ENCODE data around the gene AQP12B.
"Not testable (repeated sequence)": the region's sequence is repeated elsewhere in the genome, so short reads cannot be mapped to it uniquely, and the experiment has no call there.

The AQP12B gene

DNA sequence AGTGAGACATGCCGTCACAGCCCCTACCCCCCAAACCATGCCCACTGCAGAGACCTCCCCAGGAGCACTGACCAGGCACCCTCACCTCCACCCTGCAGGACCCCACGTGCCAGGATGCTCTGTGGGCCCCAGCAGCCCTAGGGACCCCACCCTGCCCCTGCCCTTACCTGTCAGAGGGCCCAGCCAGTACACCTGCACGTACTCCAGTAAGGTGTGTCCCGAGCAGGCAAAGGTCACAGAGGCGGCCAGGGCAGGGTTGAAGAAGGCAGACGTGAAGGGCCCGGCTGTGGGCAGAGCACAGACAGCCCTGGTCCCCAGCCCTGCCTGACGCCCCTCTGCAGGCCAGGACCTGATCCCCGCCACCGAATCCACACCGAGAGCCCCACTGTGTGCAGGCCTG is 2.5 kb downstream of the AQP12B start:
- DNase-seq = not testable (repeated sequence)

DNA sequence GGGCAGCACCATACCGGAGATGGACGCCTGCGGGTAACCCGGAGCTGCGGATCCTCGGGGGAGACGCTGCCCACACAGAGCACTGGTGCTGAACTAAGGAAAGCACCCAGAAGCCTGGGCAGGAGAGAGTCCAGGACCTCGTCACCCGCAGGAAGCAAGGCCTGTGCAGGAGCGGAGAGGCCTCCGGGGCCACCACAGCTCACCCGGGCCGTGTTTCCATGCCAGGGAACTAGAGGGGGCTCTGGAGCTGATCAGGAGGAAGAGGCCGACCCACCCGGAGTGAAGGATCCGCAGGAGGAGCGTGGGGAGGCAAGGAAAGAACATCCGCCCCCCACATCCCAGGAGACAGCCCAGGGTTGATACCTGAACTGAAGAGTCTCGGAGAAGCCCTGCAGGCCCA is 3.8 kb downstream of the AQP12B start:
- not testable (repeated sequence) for DNase-seq

DNA sequence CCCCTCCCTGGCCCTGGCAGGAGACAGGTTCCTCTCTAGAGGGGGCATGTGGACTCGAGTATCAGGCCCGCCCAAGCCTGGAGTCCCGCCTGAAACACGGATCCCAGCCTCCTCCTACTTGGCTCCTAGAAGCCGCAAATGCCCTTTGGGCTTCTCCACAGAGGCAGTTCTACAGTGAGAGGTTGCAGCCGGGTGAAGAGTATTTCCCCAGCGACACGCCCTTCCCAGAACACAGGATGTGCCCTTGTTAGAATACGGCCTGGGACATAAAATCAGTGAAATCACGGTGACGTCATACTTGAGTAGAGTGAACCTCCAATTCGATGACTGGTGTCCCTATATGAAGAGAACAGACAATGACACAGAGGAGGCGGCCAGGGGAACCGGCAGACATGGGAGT is 4.6 kb downstream of the AQP12B start:
- DNase-seq = not testable (repeated sequence)

DNA sequence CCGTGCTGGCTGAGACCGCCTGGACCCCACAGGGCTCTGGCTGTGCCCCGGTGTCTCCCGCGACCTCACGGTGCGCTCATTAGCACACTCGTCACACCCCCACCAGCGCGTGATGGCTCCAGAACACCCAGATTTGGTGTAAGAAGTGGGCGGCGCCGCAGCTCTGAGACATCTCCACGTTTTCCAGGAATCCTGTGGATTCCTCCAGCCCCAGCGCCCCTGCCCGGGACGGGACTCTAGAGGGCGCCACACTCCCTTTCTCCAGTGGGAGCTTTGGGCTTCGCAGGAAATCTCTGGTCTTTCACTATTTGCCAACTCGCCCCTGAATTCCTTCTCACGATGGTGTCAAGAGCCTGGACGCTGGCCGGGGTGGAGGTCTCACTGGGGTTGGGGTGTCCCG is 7.3 kb downstream of the AQP12B start:
- DNase-seq = not testable (repeated sequence)

DNA sequence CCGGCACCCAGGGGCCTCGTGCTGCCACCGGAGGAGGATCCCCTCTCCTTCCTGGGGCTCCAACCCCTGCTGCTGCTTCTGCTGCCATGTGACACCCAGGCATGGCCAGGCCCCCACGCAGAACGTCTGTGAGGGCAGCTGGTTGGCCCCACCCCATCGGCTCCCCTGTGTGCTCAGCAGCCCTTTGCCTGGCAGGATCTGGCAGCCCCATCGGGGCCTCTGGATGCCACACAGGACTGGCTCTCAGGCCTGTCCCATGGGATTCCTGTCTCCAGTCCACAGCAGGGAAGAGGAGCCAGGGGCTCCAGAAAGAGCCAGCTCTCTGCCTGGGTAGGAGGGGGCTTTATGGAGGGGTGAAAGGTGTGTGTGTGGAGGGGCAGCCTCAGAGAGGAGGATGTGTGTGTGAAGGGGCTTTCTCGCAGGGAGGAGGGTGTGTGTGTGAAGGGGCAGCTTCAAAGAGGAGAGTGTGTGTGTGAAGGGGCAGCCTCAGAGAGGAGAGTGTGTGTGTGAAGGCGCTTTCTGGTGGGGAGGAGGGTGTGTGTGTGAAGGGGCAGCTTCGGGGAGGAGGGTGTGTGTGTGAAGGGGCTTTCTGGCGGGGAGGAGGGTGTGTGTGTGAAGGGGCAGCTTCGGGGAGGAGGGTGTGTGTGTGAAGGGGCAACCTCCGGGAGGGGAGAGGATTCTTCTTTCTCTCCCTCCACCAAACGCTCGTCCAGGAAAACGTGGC is 8.1 kb downstream of the AQP12B start:
- not testable (repeated sequence) for DNase-seq

DNA sequence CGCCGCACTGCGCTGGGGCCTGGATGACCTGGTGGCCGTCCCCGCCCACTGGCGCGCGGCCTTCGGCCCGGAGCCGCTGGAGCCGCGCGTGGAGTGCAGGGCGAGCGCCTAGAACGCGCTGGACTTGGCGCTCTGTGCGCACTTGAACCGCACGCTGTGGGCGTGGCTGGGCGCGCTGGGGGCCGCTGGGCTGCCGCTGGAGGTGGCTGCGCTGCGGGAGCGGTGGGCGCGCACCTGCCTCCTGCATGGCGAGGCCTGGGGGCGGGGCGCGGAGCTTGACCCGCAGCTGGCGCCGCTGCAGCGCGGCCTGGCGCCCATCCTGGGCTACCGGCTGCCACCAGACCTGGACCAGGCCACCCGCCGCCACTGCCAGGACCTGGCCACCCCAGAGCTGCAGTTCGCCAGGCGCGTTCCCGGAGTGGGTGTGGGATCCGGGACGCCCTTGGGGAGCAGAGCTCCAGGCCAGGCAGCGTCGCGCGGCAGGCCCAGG is 9.9 kb downstream of the AQP12B start:
- DNase-seq = no peak

DNA sequence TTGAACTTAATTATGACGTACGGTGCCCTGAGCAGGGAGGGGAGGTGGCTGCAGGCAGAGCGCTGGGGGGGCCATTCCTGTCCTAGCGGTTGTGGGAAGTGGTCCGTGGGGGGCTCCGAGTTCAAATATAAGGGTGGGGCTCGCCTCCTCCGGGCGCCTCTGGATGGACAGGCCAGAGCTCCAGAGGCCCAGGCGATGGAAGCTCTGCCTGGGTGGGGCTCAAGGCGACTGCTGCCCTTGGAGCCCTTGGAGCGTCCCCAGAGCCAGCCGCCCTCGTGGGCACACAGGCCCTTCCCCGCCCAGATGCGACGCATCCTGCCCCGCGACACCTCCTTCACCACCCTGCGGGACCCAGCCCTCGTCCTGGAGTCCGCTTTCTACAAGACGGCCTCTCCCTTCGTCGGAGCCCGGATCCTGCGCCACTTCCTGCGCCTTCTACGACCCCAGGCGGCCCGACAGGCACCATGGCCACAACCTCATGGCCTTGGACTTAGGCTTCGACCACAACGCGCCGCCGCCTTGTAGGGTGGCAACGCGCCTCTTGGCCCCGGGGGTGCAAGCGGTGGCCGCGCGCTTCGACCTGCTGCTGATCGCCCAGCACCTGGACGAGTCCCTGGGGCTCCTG is 10.5 kb downstream of the AQP12B start:
- no peak for DNase-seq

DNA sequence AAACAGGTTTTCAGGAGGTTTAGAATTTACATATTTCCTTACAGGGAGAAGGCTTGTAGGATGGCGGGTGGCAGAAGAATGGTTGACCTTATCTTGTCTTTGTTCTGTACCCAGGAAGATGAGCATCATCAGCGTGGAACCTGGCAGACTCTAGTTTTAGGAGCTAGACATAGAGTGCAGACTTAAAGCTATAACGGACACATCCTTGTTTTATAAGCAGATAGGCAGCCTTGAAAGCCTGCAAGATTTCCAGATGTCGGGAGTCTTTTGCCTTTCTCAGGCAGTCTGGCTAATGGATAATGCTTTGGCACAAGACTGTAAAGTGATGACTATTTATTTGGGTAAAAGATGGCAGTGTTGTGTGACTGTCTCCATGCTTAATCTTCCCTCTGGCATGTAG is 11.7 kb downstream of the AQP12B start:
- no peak for DNase-seq

DNA sequence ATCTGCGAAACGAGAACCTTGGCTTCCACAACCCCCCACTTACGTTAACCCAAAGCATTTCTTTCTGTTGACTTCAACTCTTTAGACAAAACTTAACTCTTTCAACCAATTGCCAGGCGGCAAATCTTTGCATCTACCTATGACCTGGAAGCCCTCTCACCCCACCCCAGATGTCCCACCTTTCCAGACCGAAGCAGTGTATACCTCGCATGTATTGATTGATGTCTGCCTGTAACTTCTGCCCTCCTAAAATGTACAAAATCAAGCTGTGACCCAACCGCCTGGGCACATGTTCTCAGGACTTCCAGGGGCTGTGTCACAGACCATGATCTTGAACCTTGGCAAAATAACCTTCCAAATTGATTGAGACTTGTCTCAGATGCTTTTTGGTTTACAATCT is 12.3 kb downstream of the AQP12B start:
- DNase-seq = no peak

DNA sequence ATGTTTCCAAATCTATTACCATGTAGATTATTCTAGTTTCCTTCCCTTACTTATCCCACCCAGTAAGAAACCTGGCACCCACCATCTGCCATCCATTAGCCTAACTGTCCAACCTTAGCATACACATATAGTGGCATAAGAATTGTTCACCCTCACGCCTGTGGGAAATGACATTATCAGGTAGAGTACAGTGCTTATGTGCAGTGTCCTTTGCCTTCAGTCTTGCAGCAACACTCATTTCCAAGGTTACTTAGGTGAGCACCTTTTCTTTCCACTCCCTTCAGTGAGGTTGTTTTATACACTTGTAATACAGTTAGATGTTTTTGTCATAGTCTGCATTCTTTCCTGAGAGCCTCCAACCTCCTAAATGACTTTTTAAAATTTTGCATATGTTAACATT is 18.1 kb downstream of the AQP12B start:
- no peak for DNase-seq

DNA sequence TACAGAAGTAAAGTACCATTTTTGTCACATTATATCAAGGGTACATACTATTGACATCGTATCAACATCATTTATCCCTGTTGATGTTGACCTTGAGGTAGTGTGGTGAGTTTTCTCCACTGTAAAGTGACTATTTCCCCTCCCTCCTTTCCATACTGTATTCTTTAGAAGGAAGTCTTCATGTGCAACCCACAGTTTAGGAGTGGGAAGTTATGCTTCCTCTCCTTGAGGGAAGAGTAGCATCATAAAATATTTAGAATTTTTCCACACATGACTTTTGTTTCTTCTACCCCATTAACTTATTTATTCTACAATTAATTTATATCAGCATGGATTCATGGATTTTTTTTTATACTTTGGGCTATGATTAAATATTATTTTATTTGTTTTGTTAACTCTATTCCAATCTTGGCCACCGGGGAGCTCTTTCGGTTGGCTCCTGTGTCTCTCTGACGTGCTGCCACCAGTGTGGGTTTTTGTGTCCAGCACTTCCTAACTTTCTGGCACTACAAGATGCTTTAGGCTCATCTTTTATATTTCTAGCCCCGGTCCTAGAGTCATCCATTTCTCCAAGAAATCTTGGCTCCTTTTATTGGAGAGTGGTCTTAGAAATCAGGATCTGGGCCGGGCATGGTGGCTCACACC is 19.0 kb downstream of the AQP12B start:
- no peak for DNase-seq

DNA sequence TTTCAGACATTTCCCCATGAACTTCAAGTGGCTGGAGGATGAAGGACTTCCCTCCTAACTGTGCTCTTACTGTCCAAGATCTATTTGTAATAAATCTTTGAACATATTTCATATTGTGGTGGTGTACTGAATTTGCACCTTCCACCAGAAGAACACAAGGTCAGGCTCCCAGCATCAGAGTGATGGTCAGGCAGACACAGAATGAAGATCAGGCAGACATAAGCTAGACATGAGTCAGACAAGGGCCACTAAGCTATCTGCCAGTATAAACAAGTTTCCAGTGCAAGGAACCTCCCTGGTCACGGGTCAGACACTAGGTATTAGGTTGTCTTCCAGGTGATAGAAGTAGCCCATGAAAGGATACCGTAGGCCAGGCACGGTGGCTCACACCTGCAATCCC is 20.0 kb downstream of the AQP12B start:
- DNase-seq = no peak

DNA sequence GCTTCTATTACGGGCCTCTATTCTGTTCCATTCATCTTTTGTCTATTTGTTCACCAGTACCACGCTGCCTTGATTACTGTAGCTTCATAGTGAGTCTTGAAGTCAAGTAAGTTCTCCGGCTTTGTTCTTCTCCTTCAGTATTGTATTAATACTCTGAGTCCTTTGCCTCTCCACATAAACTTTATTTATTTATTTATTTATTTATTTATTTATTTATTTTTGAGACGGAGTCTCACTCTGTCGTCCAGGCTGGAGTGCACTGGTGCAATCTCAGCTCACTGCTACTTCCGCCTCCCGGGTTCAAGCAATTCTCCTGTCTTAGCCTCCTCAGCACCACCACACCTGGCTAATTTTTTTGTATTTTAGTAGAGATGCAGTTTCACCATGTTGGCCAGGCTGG is 22.8 kb downstream of the AQP12B start:
- not testable (repeated sequence) for DNase-seq

DNA sequence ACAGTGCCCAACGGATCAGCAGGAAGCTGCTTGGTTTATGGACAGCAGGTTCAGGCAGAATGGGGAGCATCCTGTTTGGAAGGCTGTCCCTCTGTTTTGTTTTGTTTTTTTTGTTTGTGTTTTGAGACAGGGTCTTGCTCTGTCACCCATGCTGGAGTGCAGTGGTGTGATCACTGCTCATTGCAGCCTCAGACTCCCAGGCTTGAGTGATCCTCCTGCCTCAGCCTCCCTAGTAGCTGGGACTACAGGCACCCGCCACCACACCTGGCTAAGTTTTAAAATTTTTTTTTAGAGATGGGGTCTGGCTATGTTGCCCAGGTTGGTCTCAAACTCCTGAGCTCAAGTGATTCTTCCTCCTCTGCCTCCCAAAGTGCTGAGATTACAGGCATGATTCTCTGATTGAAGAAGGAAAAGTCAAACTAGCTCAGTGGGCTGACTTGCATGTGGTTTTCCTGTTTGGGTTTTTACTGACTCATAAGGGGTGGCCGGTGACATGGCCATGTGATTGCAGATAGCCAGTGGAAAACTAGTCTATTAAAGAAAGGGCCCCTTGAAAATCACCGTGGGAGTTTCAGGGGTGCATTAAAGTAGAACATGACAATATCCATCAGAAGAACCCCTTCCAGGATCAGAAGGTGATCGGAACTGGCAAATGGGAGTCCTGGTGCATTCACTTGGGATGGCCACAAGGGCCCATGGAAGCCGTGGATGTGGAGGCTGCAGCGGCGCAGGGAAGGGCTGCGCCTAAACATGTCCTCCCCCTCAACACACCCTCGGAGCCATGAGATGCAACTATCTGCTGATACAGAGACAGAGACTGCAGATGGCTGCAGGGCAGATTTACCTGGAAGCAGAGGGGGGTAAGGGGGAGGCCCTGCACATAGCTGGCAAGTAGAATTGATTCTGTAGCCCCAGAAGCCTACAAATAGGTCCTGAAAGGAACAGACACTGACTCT is 26.5 kb downstream of the AQP12B start:
- no peak for DNase-seq

DNA sequence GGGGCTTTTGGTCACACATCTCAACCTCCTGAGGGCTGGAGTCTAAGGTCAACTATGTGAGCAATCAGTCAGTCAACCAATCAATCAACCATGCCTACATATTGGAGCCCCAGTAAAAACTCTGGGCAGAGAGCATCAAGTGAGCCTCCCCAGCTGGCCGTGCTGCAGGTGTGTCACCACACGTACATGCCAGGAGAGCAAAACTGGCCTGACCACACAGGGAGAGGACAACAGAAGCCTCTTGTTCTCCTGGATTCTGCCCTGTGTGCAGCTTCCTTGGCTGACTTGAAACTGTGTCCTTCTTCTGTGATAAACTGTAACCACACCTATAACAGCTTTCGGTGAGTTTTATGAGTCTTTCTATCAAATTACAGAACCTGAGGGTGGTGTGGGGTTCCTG is 31.5 kb downstream of the AQP12B start:
- no peak for DNase-seq

DNA sequence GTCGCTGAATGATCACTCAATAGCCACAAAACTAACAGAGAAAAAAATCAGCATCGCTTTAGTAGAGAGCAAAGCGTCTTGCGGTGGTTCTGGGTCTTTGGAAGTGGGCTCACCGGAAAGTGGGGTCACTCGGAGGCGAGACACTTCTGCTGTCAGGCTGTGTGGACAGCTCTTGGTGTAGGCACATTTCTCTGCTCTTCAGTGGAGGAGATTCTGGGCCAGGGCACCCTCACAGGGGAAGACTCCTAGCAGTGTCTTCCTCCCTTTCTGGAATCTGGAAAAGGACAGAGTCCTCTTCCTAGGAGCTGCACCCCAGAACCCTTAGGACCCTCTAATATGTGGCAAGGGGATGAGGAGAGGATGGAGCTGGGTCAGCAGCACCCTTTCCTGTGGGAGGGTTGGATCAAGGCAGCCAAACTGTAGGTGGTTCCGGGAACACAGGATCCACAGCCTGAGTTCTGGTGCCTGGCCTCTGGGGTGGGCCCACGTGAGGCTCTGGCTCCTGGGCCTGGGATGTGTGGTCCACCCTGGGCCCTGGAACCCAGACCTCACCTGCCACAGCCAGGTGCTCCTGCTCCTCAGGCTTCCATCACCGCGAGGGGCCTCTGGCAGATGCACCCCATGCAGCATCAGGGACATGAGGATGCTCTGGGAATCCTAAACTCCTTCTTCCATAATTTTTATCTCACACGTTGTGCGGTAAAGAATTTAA is 32.3 kb downstream of the AQP12B start:
- DNase-seq = no peak

DNA sequence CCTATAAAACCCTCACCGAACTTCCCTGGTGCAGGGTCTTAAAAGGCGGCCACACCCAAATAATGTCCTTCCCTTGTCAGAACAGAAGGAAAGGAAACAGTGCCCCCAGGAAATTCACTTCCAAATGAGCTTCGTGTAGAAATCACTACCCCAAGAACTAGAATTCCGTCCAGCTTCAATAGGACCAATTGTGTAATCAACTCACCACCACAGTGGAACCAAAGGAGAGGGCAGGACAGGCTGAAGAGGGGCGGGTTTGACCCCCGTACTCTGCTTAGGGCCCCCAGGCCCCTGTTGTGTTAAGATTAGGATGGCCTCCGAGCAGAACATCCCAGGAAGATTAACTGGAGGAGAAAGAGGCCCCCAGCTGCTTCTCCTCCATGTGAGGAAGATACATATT is 33.4 kb downstream of the AQP12B start:
- no peak for DNase-seq

DNA sequence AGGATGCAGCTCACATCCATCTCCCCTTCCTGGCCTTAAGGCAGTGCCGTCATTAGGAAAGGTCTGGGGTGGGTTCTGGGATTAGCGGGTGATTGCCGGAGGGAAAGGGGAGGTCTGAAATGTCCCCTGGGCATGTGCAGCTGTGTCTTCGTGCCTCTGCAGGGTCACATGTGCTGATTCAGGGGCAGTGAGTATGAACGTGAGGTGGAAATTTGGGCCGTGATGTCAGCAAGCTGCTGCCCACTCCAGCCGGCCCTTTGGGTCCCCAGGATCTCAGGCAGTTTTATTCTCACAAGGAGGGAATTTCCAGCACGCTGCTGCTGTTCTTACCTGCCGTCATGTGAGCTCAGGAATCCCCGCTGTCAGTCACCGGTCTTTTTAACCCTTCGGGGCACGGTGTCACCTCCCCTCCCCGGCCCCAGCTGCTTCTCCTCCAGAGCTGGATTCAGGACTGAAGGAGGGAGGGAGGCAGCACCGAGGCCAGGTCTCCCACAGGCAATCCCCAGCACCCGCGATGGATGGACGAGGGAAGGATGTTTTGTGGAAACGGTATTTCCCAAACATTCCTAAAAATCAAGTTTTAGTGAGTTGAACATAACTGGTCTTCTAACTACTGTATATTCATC is 33.9 kb downstream of the AQP12B start:
- DNase-seq = no peak

DNA sequence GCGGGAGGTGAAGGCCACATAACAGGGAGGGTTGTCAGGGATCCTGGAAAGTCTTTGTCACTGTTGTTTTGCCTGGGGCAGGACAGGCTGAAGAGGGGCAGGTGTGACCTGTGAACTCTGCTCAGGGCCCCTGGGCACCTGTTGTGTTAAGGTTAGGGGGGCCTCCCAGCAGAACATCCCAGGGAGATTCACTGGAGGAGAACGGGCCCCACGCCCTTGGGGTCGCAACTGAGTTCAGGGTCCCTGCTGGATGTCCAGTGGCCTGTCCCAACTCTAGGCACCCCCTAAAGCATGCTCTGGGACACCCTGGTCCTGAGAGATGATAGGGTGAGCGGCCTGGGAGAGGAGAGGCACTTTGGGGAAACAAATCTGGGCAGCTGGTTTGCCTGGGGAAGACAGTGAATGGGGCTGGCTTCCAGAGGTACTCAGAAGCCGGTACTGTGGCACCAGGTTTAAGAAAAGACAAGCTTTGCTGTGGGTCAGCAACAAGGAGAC is 34.5 kb downstream of the AQP12B start:
- DNase-seq = no peak

DNA sequence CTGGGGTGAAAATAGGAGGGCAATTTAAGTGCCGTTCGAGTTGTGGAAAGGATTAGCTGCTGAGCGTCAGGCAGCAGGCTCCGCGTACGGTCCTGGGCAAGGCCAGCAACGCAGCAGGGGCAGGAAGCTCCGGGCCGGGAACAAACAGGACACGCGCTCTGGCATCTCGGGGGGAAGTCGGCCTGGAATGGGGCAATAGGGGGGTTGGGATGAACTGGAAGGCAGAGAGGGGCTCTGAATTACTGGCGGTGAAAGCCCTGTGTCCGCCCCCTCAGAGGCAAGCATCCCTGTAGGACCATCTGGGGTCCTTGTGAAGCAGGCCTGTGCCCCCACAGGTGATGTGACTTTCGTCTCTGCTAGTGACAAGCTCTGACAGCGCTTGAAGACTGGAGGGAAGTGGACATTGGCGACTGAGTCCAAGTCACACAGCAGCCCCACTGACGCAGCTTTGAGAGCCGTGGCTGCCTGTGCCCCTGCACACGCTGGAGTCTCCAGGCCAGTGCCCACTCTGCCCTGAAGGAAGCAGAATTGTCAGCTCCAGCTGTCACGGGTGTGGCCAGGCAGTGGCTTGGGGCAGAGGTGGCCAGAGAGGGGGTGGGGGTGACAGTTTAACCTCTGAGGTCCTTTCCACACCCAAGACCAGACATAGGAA is 35.1 kb downstream of the AQP12B start:
- DNase-seq = no peak

DNA sequence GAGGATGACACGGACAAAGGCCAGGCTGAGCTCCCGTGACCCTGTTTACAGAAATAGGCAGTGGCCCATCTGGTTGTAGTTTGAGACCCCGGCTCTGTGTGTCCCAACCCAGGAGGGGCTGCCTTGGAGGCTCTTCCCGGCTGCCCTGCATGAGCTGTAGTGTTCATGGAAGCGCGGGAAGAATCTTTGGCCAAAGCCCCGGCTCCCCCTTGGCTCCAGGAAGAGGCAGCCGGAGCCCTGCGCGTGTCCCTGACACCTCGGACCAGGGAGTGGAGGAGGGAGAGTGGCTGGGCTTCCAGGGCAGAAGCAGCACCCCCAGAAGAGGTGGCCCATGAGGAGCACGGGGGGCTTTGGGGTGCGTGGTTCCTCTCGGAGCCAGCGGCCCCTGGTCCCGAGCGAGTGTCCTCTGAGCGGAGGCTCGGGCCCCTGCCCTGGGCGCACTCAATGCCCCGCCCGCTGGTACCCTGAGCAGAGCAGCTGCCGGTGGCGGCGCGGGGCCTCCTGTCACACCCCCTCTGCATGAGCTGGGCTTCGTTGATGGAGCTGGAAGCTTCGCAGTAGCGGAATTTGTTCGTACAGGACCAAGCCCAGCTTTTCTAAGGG is 35.7 kb downstream of the AQP12B start:
- no peak for DNase-seq
